Loucy (cell line): ENCODE results near the gene CCDC149.

Source experiments
- H2AFZ ChIP-seq: fragments of 200-600 bp; sonication (generic); 2 replicates; pipeline ENCODE4 v1.6.0; 2016; ENCODE audit warnings: antibody characterized with exemption, mild to moderate bottlenecking, low read length, moderate library complexity
- H3F3A ChIP-seq: fragments of 200-600 bp; 2 replicates; pipeline ENCODE4 v1.6.0; 2016; ENCODE audit warnings: antibody characterized with exemption, low read depth, mild to moderate bottlenecking
- H3K27me3 ChIP-seq: fragments of 200-600 bp; sonication (generic); 2 replicates; pipeline ENCODE4 v1.6.1; 2014; ENCODE audit warnings: low read length, mild to moderate bottlenecking; ENCODE audit not compliant: insufficient read depth, poor library complexity, severe bottlenecking
- H3K36me3 ChIP-seq: fragments of 200-600 bp; sonication (generic); 2 replicates; pipeline ENCODE4 v1.6.1; 2016; ENCODE audit warnings: low read length; ENCODE audit not compliant: insufficient read depth
- H3K4me1 ChIP-seq: fragments of 200-600 bp; sonication (generic); 2 replicates; pipeline ENCODE4 v1.5.1; 2014; ENCODE audit warnings: low read length, mild to moderate bottlenecking; ENCODE audit not compliant: insufficient read depth, poor library complexity, severe bottlenecking
- H3K4me2 ChIP-seq: fragments of 200-600 bp; sonication (generic); 2 replicates; pipeline ENCODE4 v1.6.0; 2014; ENCODE audit warnings: antibody characterized with exemption, low read length, low read depth, mild to moderate bottlenecking; ENCODE audit not compliant: poor library complexity, severe bottlenecking
- H3K4me3 ChIP-seq: fragments of 200-600 bp; sonication (generic); 2 replicates; pipeline ENCODE4 v1.5.1; 2014; ENCODE audit warnings: low read length, mild to moderate bottlenecking, mixed read lengths; ENCODE audit not compliant: poor library complexity, severe bottlenecking
- H3K79me2 ChIP-seq: fragments of 200-600 bp; sonication (generic); 2 replicates; pipeline ENCODE4 v1.6.1; 2014; ENCODE audit warnings: low read length; ENCODE audit not compliant: insufficient read depth
- H3K9ac ChIP-seq: fragments of 200-600 bp; sonication (generic); 2 replicates; pipeline ENCODE4 v1.6.0; 2014; ENCODE audit warnings: mild to moderate bottlenecking, low read depth, low read length, moderate library complexity; ENCODE audit not compliant: poor library complexity, severe bottlenecking
- H3K9me2 ChIP-seq: fragments of 200-600 bp; sonication (generic); replicated peaks from 2 replicates; pipeline ENCODE4 v1.6.1; 2016; ENCODE audit warnings: low read depth, low read length, mixed read lengths
- H3K9me3 ChIP-seq: fragments of 200-600 bp; sonication (generic); 2 replicates; pipeline ENCODE4 v1.6.1; 2014; ENCODE audit warnings: mild to moderate bottlenecking, antibody characterized with exemption, low read length, low read depth; ENCODE audit not compliant: insufficient read depth
- H4K20me1 ChIP-seq: fragments of 200-600 bp; sonication (generic); 2 replicates; pipeline ENCODE4 v1.6.0; 2014; ENCODE audit warnings: antibody characterized with exemption, low read length, mild to moderate bottlenecking; ENCODE audit not compliant: insufficient read depth, poor library complexity, severe bottlenecking
- EZH2phosphoT487 ChIP-seq: fragments of 200-600 bp; IDR thresholded peaks from 2 replicates; pipeline ENCODE4 v1.6.1; 2018; ENCODE audit warnings: antibody characterized with exemption, mild to moderate bottlenecking, moderate library complexity, borderline replicate concordance
- TF ChIP-seq, protein P1 (sequence below): fragments of 200-600 bp; sonication (generic); conservative IDR thresholded peaks from 2 replicates; pipeline ENCODE4 v1.5.1; 2014; ENCODE audit warnings: mild to moderate bottlenecking, antibody characterized with exemption, low read length

CCDC149 gene

DNA sequence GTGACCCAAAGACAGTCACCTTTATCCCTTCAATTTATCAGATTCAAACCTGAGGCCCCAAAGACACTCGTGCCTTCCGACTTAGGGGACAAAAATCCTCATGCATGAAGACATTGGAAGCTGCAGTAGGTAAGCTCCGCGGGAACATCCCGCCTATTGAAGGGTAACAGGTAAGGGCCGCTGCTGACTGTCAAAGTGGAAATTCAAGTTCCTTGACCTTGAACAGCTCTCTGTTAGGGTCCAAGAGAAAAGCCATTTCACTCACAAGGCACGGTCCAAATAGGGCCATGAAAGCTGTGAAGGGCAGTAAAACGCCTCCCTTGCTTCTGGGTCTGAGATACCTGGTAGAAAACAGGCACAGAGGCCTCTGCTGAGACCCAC, 34.2 kb downstream of the CCDC149 start:
- Histone ChIP-seq H3K9ac (no peak overlapping the region), H3K4me2 (no peak overlapping the region), H4K20me1 (no peaks in the 10 kb centered on the region), H3K27me3 (no peaks in the 10 kb centered on the region), H2AFZ (no peak overlapping the region), H3K4me3 (no peak overlapping the region), H3K9me3 (no peaks in the 10 kb centered on the region; the same call in 1 of the 2 replicates), H3K36me3 (no peaks in the 10 kb centered on the region), H3K79me2 (no peaks in the 10 kb centered on the region), H3F3A (no peaks in the 10 kb centered on the region), H3K9me2 (no peaks in the 10 kb centered on the region), H3K4me1 (no peaks in the 10 kb centered on the region)
- TF ChIP-seq, protein P1, sequence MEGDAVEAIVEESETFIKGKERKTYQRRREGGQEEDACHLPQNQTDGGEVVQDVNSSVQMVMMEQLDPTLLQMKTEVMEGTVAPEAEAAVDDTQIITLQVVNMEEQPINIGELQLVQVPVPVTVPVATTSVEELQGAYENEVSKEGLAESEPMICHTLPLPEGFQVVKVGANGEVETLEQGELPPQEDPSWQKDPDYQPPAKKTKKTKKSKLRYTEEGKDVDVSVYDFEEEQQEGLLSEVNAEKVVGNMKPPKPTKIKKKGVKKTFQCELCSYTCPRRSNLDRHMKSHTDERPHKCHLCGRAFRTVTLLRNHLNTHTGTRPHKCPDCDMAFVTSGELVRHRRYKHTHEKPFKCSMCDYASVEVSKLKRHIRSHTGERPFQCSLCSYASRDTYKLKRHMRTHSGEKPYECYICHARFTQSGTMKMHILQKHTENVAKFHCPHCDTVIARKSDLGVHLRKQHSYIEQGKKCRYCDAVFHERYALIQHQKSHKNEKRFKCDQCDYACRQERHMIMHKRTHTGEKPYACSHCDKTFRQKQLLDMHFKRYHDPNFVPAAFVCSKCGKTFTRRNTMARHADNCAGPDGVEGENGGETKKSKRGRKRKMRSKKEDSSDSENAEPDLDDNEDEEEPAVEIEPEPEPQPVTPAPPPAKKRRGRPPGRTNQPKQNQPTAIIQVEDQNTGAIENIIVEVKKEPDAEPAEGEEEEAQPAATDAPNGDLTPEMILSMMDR = no peak
- no peak for TF ChIP-seq EZH2phosphoT487

DNA sequence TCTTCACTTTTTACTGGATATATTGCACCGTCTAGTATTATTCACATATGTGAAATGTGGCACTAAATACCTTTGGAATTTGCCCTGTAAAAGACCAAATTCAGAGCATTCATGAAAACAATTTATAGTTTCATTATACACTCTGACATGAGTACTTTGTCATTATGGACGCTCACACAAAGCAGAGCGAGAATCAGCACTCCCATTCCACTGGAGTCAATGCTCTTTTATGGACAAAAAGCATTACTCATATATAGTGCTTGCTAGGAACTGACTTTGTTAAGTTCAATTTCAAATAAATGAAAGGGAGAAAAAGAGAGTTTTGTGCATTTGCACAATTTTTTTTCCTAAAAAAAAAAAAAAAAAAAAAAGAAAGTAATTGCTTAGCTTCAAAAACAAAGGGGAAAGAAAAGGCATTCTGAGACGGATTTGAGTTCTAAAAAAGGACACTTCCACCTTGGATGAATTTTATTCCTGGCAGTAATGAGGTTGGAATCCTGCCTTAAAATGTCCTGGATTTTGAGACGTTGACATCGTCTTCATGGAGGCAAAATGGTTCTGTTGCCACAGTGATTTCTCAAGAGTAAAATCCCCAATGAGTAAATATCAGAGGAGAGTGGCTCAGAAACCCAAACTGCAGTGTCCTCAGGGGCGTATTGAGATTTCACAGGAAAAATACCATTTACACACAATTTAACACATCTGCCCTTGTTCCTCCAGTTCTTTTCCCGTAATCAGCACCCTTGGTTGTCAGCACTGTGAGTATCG, 34.8 kb downstream of the CCDC149 start:
- no peaks in the 10 kb centered on the region for H4K20me1 ChIP-seq
- H3F3A ChIP-seq = no peaks in the 10 kb centered on the region
- H3K27me3 ChIP-seq = no peaks in the 10 kb centered on the region
- H3K4me2 ChIP-seq = no peak overlapping the region
- H3K79me2 ChIP-seq = no peaks in the 10 kb centered on the region
- no peak overlapping the region for H2AFZ ChIP-seq
- H3K4me1 ChIP-seq = no peaks in the 10 kb centered on the region
- no peaks in the 10 kb centered on the region for H3K36me3 ChIP-seq
- no peak overlapping the region for H3K4me3 ChIP-seq
- no peak for TF ChIP-seq EZH2phosphoT487
- TF ChIP-seq, protein P1 = no peak
- H3K9ac ChIP-seq = no peak overlapping the region
- H3K9me3 ChIP-seq = no peaks in the 10 kb centered on the region; the same call in 1 of the 2 replicates
- H3K9me2 ChIP-seq = no peaks in the 10 kb centered on the region

DNA sequence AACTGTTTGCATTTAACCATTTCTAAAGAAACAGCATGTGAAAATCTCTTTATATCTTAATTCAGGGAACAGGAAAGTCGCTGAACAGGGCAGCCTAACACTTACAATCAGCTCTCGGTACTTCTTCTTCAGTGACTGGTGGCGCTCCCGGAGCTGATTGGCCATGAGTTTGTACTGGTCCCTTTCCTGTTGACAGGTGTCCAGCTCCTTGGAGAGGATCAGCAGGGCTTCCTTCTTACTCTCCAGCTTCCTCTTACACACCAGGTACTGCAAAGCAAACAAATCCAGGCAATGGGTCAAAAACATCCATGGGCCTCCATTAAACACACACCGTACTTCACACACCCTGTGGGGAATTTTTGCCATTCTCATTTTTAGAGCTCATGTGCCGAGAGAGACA, 36.4 kb downstream of the CCDC149 start:
- no peak for TF ChIP-seq EZH2phosphoT487
- TF ChIP-seq, protein P1 = no peak
- Histone ChIP-seq H3K9ac (no peak overlapping the region), H4K20me1 (no peaks in the 10 kb centered on the region), H3K36me3 (no peaks in the 10 kb centered on the region), H3F3A (no peaks in the 10 kb centered on the region), H3K4me2 (no peak overlapping the region), H3K79me2 (no peaks in the 10 kb centered on the region), H3K9me3 (no peaks in the 10 kb centered on the region; the same call in 1 of the 2 replicates), H2AFZ (no peak overlapping the region), H3K4me1 (no peaks in the 10 kb centered on the region), H3K4me3 (no peak overlapping the region), H3K9me2 (no peaks in the 10 kb centered on the region), H3K27me3 (no peaks in the 10 kb centered on the region)
